ENCODE data around the gene SMPD3.

Gene SMPD3

GRCh38 chr16:68433316-68433715 is 15.0 kb downstream of the SMPD3 start:
- DNase-seq (ENCODE audit: low read depth), result no peak

GRCh38 chr16:68432701-68433100 is 15.6 kb downstream of the SMPD3 start:
- no peak for DNase-seq (ENCODE audit: low read depth)

- no peak for DNase-seq (ENCODE audit: low read depth)
Observed at GRCh38 chr16:68429076-68429854, 19.0 kb downstream of the SMPD3 start.

GRCh38 chr16:68427649-68428303 is 20.5 kb downstream of the SMPD3 start:
- DNase-seq (ENCODE audit: low read depth), result no peak

GRCh38 chr16:68426347-68426652 is 22.0 kb downstream of the SMPD3 start:
- no peak for DNase-seq (ENCODE audit: low read depth)

- DNase-seq (ENCODE audit: low read depth), result no peak
Observed at GRCh38 chr16:68425498-68426346, 22.6 kb downstream of the SMPD3 start.

GRCh38 chr16:68423771-68424170 is 24.5 kb downstream of the SMPD3 start:
- DNase-seq (ENCODE audit: low read depth), result no peak

GRCh38 chr16:68422396-68422960 is 25.8 kb downstream of the SMPD3 start:
- DNase-seq (ENCODE audit: low read depth), result no peak

GRCh38 chr16:68421076-68421475 is 27.2 kb downstream of the SMPD3 start:
- no peak for DNase-seq (ENCODE audit: low read depth)

GRCh38 chr16:68420366-68420942 is 27.9 kb downstream of the SMPD3 start:
- DNase-seq (ENCODE audit: low read depth), result no peak

- peak; percentile 62 for DNase-seq (ENCODE audit: low read depth)
Observed at GRCh38 chr16:68417711-68418301, 30.5 kb downstream of the SMPD3 start.

GRCh38 chr16:68416057-68417046 is 32.0 kb downstream of the SMPD3 start:
- no peak for DNase-seq (ENCODE audit: low read depth)

GRCh38 chr16:68414581-68414980 is 33.7 kb downstream of the SMPD3 start:
- DNase-seq (ENCODE audit: low read depth), result no peak

- no peak for DNase-seq (ENCODE audit: low read depth)
Observed at GRCh38 chr16:68412061-68412460, 36.2 kb downstream of the SMPD3 start.

- no peak for DNase-seq (ENCODE audit: low read depth)
Observed at GRCh38 chr16:68411086-68411485, 37.2 kb downstream of the SMPD3 start.

- DNase-seq (ENCODE audit: low read depth), result no peak
Observed at GRCh38 chr16:68408967-68409366, 39.3 kb downstream of the SMPD3 start.

GRCh38 chr16:68408428-68408827 is 39.9 kb downstream of the SMPD3 start:
- no peak for DNase-seq (ENCODE audit: low read depth)

- DNase-seq (ENCODE audit: low read depth), result no peak
Observed at GRCh38 chr16:68406458-68407152, 41.7 kb downstream of the SMPD3 start.

- no peak for DNase-seq (ENCODE audit: low read depth)
Observed at GRCh38 chr16:68404736-68405345, 43.5 kb downstream of the SMPD3 start.

GRCh38 chr16:68403704-68404103 is 44.6 kb downstream of the SMPD3 start:
- DNase-seq (ENCODE audit: low read depth), result no peak

Measured in activated T-cell treated with anti-CD3 and anti-CD28 coated beads for 1 hour (primary cell).